Stimulated activated CD4-positive, alpha-beta T cell treated with anti-CD3 and anti-CD28 coated beads, Interleukin-15, amount 100 ng/mL, for 48 hours (primary cell): ENCODE measurements around the gene CFAP61.

ENCODE experiments used
- DNase-seq, 2 donors: peaks; one replicate each; pipeline ENCODE4 v3.0.0-alpha.2; 2020; ENCODE audit warnings: low read depth in 2 of 2

Gene CFAP61

DNA sequence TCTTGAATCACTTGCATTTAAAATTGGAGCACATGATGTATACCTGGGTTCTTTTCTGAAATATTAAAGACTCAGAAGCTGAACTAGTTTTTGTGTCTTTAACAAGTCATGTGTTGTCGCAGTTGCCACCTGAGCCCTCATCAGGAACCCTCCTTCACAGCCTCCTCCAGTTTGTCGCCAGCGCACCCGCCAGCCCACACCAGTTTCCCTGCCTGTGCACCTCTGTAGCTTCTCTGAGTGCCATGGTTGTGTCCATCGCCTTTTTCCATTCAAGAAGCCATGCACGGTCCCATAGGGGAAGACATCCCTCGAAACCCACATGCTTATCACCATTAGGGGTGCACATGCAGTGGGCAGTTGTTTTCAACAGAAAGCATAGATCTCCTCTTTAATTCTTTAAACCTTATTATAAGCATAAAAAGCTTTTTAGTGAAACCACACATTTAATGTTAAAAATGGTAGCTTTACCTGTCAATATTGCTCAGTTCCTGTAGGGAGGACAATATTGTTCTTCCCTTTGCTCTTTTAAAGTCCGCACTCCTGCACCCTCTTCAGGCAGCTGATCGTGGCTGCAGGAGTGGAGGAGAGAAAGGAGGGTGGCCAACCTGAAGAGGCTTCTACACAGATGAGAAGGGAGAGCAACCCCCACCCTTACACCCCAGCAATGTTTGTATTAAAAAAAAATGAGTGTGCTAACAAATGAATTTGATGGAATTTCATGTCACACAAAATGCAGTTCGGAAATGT is 121.9 kb downstream of the CFAP61 start:
- DNase-seq: no peak

DNA sequence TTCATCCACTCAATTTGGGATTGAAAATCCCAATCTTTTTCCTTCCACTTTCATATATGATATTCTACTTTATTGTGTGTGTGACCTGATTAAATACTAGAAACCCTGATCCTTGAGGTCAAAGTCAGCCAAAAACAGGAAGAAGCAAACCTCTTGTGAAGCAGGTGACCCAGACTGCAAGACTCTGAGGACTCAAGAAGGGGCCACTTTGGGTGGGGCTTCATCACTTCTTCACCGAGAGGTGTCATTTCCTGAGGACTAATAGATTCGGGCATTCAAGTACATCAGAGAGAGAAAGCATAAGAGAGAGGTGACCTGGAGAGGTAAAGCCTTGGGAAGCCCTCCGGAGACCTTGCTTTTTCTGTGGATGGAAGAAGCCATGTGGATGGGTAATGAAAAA is 129.0 kb downstream of the CFAP61 start:
- no peak for DNase-seq

DNA sequence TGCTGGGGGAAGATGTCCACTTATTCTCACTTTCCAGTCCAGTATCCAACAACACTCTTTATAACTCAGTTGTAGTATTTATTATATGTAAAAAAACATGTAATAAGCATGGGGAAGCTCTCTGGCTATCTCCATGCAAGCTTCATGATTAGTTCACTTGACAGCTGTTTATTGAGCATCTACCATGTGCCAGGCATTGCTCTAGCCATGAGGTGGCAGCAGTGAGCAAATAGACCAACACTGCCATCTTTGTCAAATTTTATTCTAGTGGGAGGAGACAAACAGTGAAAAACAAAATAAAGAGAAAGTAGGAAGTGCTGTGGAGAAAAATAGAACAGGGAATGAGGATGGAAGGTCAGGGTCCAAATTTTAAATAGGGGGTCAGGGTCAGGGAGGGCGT is 131.8 kb downstream of the CFAP61 start:
- DNase-seq: peak in 1 of 2 donors; percentile 1

DNA sequence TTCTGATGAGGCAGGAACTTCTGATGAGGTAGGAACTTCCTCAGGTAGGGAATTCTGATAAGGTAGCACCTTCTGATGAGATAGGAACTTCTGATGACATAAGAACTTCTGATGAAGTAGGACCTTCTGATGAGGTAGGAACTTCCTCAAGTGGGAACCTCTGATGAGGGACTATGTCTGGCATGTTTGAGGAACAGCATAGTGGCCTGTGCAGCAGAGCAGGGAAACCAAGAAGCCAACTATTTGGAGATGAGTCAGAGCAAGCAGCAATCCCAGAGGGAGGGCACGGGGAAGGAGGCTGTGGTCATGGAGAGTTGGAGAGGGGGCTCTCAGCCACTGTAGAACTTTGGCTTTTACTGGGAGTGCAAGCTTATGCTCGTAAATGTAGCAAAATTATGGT is 132.4 kb downstream of the CFAP61 start:
- DNase-seq: no peak

DNA sequence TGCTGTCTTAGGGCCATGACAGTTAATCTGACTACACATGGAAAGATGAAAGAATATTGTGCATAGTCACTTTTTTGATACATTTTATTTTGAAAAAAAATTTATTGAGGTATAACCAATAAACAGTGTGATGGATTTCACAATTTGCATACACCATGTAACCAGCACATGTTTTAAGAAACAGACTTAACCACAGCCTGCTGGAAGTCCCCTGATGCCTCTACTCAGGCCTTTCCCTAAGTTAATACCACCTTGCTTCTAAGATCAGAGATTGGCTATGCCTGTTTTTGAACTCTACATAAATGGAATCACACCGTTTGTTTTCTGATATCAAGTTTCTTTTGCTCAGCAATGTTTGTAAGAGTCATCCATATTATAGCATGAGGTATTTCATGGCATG is 136.3 kb downstream of the CFAP61 start:
- no peak for DNase-seq

DNA sequence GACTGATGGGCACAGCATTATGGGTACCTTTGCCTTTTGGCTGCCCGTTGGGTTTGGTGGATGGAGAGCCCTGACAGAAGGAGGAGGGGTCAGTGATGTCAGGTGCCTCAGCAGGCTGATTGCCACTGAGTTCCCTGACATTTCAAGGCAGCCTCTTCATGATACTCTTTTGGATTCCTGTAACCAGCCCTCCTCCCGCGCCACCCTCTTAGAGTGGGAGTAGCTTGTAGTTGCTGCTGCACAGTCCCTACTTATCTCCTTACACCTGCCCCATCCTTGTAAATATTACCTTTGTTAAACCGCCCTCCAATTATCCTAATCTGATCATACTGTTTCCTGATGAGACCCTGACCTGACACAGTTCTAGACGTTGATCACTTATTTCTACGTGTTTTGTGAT is 140.0 kb downstream of the CFAP61 start:
- DNase-seq: no peak

DNA sequence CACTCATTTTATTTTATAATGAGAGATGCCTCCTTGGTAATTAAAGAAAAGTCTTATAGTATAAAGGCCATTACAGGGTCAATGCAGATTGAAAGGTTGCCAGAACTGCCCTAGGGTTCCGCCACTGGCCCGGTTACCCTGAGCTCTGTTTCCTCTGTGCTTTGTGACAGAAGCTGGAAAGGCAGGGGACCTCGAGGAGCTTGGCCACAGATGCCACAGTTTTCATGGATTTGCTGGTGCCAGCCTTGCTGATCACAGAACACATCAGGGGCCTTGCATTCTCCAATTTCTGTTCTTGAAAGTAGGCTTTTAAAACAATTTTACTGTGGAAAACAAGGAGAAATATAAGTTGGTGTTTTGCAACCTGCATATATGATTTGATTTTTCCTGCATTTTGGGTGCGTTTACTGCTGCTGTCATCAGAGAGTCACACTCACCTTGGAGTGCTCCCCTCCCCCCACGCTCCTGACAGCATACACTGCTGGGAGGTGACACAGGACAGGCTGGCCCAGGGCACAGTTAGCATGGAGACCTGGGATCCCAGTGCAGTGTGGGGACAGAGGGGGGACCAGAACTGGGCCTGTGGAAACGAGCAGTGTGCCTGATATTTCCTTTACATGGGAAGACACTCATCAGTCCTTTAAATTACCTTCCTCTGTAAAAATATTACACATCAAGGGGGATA is 142.8 kb downstream of the CFAP61 start:
- no peak for DNase-seq

DNA sequence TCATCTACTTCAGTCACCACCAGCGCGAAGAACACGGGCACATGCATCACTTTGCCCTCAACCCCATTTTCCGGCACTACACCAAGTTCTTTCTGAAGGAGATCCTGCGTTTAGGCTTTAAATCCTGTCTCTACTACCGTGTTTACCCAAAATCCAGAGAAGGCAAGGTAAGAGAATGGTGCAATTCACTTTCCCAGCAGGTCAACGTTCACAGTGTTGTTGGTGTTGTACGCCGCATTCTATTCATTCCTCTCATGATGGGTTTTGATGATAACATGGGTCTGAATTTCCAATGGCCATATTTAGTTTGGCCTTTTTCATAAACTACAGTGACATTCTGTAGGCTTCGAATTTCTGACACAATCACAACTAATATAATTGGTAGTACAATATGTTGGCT is 144.3 kb downstream of the CFAP61 start:
- DNase-seq: no peak

DNA sequence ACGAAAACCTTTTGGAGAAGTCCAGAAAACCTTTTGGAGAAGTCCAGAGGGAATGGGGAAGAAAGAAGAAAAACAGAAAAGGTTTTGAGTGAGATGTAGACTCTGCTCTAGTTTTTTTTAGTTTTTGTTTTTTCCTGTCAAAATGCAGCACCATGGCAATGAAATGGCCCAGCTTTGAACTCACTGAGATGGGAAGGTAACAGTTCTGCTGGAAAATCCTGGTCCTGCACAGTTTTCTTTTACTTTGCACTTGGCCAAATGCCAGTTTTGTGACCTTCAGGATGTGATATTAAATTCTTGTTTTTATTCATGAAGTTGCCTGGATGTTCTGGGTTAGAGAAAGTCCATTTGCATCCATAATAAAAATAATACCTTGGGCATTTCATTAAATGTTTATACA is 145.7 kb downstream of the CFAP61 start:
- no peak for DNase-seq

DNA sequence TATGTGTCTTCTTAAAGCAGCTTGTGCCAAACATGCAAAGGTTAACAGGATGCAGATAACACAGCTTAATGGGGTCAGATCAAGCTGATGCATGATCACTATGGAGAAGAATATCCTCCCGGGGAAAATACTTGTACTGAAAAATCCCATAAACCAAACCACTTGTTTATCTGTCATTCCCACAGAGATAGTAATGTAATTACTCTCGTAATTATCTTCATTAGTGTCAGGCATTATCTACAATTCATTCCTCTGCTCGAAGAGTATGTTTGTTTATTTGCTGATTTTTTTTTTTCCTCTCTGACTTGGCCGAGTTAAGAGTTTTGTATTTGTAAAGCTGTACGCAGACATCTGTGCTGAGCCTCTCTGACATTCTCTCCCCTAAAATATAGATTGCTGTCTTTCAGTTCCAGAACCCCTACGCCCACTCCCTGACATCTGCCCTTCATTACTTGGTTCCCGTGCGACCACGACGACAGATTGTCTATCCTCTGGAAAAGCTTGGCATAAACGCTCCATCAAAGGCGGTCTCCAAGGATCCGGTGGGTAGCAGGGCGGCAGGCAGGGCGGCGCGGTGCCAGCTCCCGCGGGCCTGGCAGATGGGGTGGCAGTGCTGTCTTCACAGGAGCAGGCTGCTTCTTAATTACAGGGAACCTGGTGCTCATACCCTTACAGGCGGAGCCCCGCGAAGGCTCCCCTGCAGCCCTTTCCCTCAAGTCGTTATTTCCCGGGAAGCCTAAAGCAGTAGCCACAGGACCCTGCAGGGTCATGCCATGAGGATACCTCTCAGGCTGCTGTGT is 147.2 kb downstream of the CFAP61 start:
- DNase-seq: no peak

DNA sequence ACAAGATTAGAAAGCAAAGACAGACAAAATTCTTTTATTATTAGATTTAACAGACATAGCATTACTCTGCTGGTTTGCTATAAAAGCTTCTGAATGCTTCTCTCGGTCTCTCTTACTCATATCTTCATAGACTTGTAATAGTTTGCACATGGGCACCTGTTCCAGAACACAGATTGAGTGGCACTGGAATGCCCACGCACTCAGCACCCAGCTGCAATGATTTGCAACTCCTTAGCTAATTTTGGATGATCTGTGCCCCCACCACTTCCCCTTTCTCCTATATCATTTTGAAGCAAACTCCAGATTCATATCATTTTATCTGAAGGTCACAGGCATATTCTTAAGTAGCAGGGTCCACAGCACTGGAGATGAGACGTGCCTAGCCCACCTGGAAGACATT is 148.8 kb downstream of the CFAP61 start:
- no peak for DNase-seq

DNA sequence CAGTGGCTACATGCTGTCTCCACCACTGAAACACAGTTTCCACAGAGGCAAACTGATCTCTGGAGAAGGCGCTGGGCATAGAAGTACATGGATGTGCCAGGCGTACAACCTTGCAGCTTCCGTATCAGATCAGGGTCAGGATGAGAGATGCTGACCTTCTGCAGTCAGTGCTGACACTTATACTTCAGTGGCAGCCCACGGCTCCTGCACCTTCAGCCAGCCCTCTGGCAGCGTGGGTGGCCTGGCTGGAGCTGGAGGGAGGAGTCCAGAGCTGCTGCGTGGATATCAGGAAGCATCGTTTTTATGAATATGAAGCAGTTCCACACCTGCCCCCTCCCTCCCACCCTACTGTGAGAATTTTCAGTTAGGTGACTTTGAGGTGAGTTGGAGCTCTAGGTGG is 149.3 kb downstream of the CFAP61 start:
- DNase-seq: no peak

DNA sequence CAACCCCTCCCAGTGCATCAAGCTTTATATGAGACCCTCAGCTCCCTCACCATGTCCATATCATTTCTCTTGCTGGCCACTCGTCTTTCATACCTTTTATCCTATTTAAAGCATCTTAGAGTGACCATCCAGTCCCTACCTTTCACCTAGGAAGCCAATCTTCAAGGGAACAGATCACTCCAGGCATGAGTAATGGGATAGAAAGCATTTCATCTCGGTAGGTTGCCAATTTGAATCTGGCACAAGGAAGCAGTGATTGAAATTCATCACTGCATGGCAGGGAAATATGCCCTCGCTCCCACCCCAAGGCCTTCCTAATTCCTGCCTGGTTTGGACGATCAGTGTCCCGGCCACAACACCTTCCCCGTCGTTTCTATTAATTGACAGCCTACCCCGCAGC is 150.4 kb downstream of the CFAP61 start:
- DNase-seq: no peak

DNA sequence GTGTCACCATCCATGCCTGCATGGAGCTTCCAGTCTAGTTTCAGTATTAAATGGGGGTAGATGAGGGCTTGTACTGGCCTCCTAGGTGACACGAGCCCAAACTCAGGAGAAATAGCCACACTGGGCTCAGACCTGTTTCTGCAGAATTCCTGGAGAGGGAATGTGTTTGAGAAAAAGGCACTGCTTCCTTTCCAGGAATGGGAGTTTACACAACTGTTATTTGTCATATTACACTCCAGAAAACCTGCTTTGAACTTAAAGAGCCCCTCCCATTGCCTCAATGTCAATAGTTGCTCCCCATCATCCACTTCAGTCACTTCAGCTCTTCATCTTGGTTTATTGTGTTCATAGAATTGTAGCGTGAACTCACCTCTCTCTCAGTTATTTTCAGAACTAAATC is 151.5 kb downstream of the CFAP61 start:
- no peak for DNase-seq

DNA sequence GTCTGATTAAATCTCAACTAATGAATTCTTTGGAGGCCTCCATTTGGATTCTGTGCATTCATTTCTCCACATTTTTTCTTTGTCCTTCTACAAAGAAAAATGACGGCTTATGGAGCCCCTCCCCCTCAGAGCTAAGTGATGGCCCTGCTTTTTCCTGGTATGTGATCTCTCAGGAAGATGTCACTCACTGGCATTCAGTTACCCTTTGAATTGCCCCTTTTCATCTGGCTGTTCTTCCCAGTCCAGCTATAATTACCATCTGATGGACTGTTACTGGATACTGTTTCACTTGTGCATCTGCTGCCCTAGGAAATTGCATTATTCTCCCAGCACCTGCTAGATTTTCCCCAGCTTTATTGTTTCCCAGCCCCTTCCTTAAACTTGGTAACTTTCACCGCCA is 151.9 kb downstream of the CFAP61 start:
- DNase-seq: no peak

DNA sequence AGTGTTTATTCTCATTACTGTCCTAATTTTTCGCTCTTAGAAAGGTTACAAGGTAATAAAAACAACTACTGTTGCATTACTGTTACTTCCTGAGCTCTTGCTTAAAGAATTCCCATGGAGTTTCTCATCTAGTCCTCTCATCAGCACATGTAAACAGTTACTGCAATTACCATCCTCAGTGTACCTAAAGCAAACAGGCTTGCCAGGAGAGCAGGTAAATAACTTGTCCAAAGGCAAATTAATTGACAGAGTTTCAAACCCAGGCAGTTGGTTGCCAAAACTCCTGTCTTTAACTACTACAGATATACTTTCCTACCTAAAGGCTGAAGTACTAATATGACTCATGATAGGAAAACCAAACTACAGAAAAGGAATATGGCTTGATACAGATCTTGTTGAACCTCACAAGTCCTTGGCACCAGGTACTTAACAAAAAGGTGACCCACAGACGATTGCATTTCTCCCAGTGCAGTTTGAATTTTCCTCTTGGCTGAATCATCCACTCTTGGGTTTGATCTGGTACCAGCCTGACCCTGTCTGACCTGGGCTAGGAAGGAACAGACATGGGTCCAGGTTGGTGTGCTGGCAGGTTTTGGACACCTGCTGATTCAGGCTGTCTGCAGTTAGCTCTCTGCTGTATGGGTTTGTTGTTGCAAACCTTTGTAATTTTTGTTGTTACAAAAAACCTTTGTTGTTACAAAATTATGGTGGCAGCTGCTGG is 153.0 kb downstream of the CFAP61 start:
- no peak for DNase-seq

DNA sequence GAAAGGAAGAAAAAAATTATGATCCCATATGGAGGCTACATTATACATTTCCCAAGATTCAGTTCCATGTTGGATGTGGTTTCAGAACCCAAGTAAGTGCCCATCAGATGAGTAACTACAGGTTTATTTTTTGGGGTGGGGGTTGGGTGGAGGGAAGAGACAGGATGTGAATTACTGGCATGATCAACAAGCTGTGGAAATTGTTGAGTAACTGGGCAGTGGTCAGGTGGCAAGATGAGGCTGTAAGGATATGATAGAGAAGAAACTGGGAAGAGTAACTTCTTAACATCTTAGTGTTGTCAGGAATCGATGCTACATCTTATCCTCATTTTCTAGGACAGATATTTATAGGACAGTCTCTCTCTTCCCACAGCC is 153.5 kb downstream of the CFAP61 start:
- no peak for DNase-seq

DNA sequence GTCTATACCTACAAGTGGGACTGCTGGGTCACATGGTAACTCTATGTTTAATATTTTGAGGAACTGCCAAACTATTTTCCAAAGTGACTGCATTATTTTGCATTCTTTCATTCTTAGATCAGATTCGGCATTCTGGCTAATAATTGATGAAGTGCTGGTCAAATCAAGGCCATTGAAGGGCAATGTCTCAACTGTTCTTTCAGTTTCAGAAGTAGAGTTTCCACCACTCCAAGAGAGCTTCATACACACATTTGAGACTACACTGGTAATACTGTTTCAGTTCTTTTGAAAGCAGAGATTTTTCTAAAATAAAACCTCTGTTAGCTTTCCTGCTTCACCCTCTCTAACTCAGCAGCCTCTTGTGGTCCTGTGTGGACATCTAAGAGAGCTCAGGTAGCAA is 154.5 kb downstream of the CFAP61 start:
- DNase-seq: no peak

DNA sequence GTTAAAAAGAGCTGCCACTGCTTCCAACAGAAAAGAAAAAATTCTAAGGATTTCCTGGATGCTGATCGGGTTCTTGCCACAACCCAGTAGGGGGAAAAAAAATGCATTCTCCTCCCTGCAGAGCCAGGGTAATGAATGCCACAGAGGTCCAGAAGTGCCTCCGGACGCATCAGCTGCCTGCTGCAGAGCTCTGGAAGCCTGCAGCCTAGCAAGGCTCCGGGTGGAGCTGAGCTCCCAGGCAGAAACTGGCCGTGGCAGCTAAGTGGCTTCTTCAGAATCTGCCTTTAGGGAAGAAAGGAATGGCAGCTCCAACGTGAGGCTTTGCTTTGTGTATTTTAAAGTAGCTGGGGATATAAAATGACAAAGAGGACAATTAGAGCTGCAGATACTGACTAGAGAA is 155.0 kb downstream of the CFAP61 start:
- no peak for DNase-seq

DNA sequence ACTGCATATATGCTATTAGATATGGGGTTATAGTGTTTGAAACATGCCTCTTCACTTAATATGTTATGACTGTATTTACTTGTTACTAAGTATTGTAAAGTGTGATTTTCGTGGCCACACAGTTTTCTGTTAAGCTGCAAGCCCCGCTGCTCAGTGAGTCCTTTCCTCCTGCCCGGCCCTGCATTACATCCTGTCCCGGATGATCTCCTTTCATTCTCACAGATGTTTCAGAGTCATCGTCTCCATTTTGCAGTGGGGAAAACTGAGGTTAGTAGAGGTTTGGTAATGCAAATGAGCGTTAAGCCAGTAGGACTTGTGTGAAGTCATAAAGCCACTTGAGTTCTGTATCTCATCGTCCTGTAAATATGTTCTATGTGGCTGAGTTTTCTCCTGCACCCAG is 155.5 kb downstream of the CFAP61 start:
- DNase-seq: no peak

DNA sequence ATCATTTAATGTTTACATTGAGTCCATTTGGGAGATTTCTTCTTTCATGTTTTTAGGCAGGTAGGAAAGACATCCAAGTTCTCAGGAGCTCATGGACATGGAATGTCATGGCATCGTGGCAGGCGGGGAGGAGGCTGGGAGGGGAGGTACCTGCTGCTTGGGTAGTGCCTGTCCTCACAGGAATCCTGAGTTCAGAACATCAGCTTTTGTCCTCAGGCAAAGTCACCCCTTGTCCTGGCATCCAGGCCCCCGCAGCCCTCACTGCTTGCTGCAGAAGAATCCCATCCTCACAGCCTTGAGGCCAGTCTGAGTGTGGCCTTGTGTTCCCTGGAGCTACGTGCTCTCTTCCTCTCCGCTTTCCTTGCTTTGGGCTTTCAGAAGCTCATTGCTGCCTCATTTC is 157.4 kb downstream of the CFAP61 start:
- no peak for DNase-seq

DNA sequence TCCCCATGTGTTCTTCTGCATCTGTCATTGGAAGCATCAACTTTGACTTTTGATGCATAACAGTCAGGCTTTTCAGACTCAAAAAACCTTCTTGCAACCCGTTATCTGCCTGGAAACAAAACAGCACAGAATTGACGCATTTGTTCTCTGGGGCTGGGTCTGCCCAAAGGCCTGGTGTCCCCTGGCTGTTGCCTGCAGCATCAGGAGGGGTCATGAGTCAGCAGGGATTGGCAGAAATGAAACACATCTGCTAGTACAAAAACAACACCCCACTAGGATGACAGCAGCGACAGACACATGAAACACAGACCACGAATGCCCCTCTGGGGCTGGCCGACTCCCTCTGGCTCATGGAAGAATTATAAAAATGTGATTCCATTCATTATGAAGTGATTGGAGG is 158.0 kb downstream of the CFAP61 start:
- no peak for DNase-seq
